HepG2 (cell line): ENCODE measurements around the gene GMPR. TPM values are rescaled to one million over a fixed set of nuclear protein-coding genes. Genes with fewer than 3 reads are reported as not detected.

Experiments
- ATF7 ChIP-seq, 2 experiments: fragments of 450-650 bp in 1 of 2; sonication (generic) in 1 of 2; formaldehyde crosslinking in 1 of 2; IDR thresholded peaks; 2 replicates each; pipeline versions ENCODE4 v1.4.0 to v1.6.1; 2016 to 2020; ENCODE audit warnings: antibody characterized with exemption in 1 of 2, mild to moderate bottlenecking in 1 of 2, missing genetic modification reagents in 1 of 2
- HDAC6 ChIP-seq: fragments of 200-600 bp; sonication (generic); IDR thresholded peaks from 2 replicates; pipeline ENCODE4 v1.7.0; 2017; ENCODE audit warnings: mild to moderate bottlenecking, antibody characterized with exemption, low read length, low read depth
- IRF1 ChIP-seq: sonication (generic); formaldehyde crosslinking; IDR thresholded peaks from 2 replicates; pipeline ENCODE4 v1.4.0; 2020; ENCODE audit warnings: low read depth, mild to moderate bottlenecking, missing genetic modification reagents
- KDM3A ChIP-seq: IDR thresholded peaks from 2 replicates; pipeline ENCODE4 v1.6.1; 2018; ENCODE audit warnings: low read depth, missing compliant biosample characterization
- KMT2A ChIP-seq: sonication (generic); formaldehyde crosslinking; IDR thresholded peaks from 2 replicates; pipeline ENCODE4 v1.4.0; 2020; ENCODE audit warnings: missing genetic modification reagents
- MIER2 ChIP-seq: IDR thresholded peaks from 2 replicates; pipeline ENCODE4 v1.6.1; 2016; ENCODE audit warnings: missing biosample characterization, missing genetic modification reagents
- NCOA2 ChIP-seq: sonication (generic); formaldehyde crosslinking; IDR thresholded peaks from 2 replicates; pipeline ENCODE4 v1.8.0; 2022; ENCODE audit warnings: inconsistent platforms
- NCOA5 ChIP-seq: sonication (generic); formaldehyde crosslinking; IDR thresholded peaks from 2 replicates; pipeline ENCODE4 v1.4.0; 2020; ENCODE audit warnings: missing genetic modification reagents
- NFYB ChIP-seq: sonication (generic); formaldehyde crosslinking; IDR thresholded peaks from 2 replicates; pipeline ENCODE4 v1.4.0; 2020; ENCODE audit warnings: missing genetic modification reagents
- NR2F1 ChIP-seq, 2 experiments: fragments of 450-650 bp in 1 of 2; formaldehyde crosslinking in 1 of 2; IDR thresholded peaks; 2 replicates each; pipeline versions ENCODE4 v1.5.0 to v1.6.1; 2016 to 2020; ENCODE audit warnings: mild to moderate bottlenecking in 1 of 2, missing compliant biosample characterization in 1 of 2, missing genetic modification reagents in 1 of 2, moderate library complexity in 1 of 2
- RFXAP ChIP-seq: sonication (generic); formaldehyde crosslinking; IDR thresholded peaks from 2 replicates; pipeline ENCODE4 v1.4.0; 2020; ENCODE audit warnings: missing genetic modification reagents, borderline replicate concordance
- SALL1 ChIP-seq: sonication (generic); formaldehyde crosslinking; IDR thresholded peaks from 2 replicates; pipeline ENCODE4 v1.8.0; 2022; ENCODE audit warnings: mild to moderate bottlenecking, missing genetic modification reagents
- SMAD3 ChIP-seq: sonication (generic); formaldehyde crosslinking; IDR thresholded peaks from 2 replicates; pipeline ENCODE4 v1.4.0; 2020; ENCODE audit warnings: missing genetic modification reagents
- ZFP36L1 ChIP-seq: sonication (generic); formaldehyde crosslinking; IDR thresholded peaks from 2 replicates; pipeline ENCODE4 v1.8.0; 2022; ENCODE audit warnings: mild to moderate bottlenecking, missing genetic modification reagents, moderate library complexity
- ZFP37 ChIP-seq: sonication (generic); formaldehyde crosslinking; IDR thresholded peaks from 2 replicates; pipeline ENCODE4 v1.4.0; 2020; ENCODE audit warnings: missing genetic modification reagents, borderline replicate concordance
- ZFP41 ChIP-seq: sonication (generic); formaldehyde crosslinking; IDR thresholded peaks from 2 replicates; pipeline ENCODE4 v1.4.0; 2020; ENCODE audit warnings: mild to moderate bottlenecking, missing genetic modification reagents, borderline replicate concordance
- ZMYM3 ChIP-seq: sonication (generic); formaldehyde crosslinking; IDR thresholded peaks from 2 replicates; pipeline ENCODE4 v1.5.1; 2020; ENCODE audit warnings: mild to moderate bottlenecking, missing genetic modification reagents
- ZNF224 ChIP-seq: sonication (generic); formaldehyde crosslinking; IDR thresholded peaks from 2 replicates; pipeline ENCODE4 v1.5.0; 2020; ENCODE audit warnings: mild to moderate bottlenecking, missing genetic modification reagents
- ZNF362 ChIP-seq: sonication (generic); formaldehyde crosslinking; IDR thresholded peaks from 2 replicates; pipeline ENCODE4 v1.4.0; 2020; ENCODE audit warnings: missing genetic modification reagents, mild to moderate bottlenecking, borderline replicate concordance
- ZNF841 ChIP-seq: sonication (generic); formaldehyde crosslinking; IDR thresholded peaks from 2 replicates; pipeline ENCODE4 v1.8.1; 2023; ENCODE audit warnings: missing genetic modification reagents, borderline replicate concordance
- ZSCAN29 ChIP-seq: sonication (generic); formaldehyde crosslinking; conservative IDR thresholded peaks from 2 replicates; pipeline ENCODE4 v1.4.0; 2020; ENCODE audit warnings: mild to moderate bottlenecking, missing genetic modification reagents
- polyA plus RNA-seq, 8 experiments: library from polyadenylated mRNA; depleted of rRNA in 3 of 8; stranded (reverse) in 7 of 8; unstranded in 1 of 8; fragments of >200 nt; fragmentation: Illumina TruSeq in 4 of 8; extraction: Trizol in 4 of 8; gene quantifications; 2 replicates each; pipeline versions ENCODE4 v1.2.1 to v1.2.3, GENCODE V29; 2011 to 2016; ENCODE audit warnings: low read depth in 4 of 8, missing spikeins in 1 of 8, mixed read lengths in 1 of 8; ENCODE audit not compliant: insufficient read depth in 1 of 8
- total RNA-seq, 5 experiments: library from RNA; depleted of rRNA; stranded (reverse); fragments of >200 nt; fragmentation: Illumina TruSeq; extraction: Trizol; gene quantifications; 2 replicates each; pipeline ENCODE4 v1.2.3, GENCODE V29; 2016; ENCODE audit warnings: low read depth in 1 of 5
- TF ChIP-seq, protein P1 (sequence below): sonication (generic); formaldehyde crosslinking; IDR thresholded peaks from 2 replicates; pipeline ENCODE4 v1.5.0; 2020; ENCODE audit warnings: mild to moderate bottlenecking, missing genetic modification reagents
- TF ChIP-seq, protein P2 (sequence below): sonication (generic); formaldehyde crosslinking; IDR thresholded peaks from 2 replicates; pipeline ENCODE4 v1.4.0; 2020; ENCODE audit warnings: mild to moderate bottlenecking, missing genetic modification reagents, borderline replicate concordance

GMPR gene
- total and polyA plus RNA-seq, 2 of the 13 experiments (the other 11 are each of a cell fraction or from before 2014, with no cell fraction given), result not detected

GRCh38 chr6:16324184-16324583 lies 85.8 kb downstream of the GMPR start (continued):
- TF ChIP-seq IRF1 (CRISPR knock-in tag) (no peak), ZNF841 (CRISPR knock-in tag) (no peak), NCOA2 (CRISPR knock-in tag) (0 out of 2 replicates have a peak, but pooled peaks have one; percentile 23), ZSCAN29 (CRISPR knock-in tag) (no peak), ZNF362 (CRISPR knock-in tag) (peak; percentile 43; the same call in 1 of the 2 replicates), ZNF224 (CRISPR knock-in tag) (no peak), SMAD3 (CRISPR knock-in tag) (no peak), ZFP37 (no peak), MIER2 (CRISPR knock-in tag) (no peak), RFXAP (no peak), KMT2A (CRISPR knock-in tag) (no peak), SALL1 (CRISPR knock-in tag) (0 out of 2 replicates have a peak, but pooled peaks have one; percentile 12), KDM3A (CRISPR knock-in tag) (no peak), NFYB (CRISPR knock-in tag) (no peak), ATF7 (IDR thresholded peaks at IDR 0.05) (no peak), ATF7 (CRISPR knock-in tag; IDR thresholded peaks at IDR 0.05) (no peak), ZFP36L1 (CRISPR knock-in tag) (no peak), HDAC6 (no peak), NCOA5 (CRISPR knock-in tag) (no peak), ZMYM3 (0 out of 2 replicates have a peak, but pooled peaks have one; percentile 45), NR2F1 (CRISPR knock-in tag; IDR thresholded peaks at IDR 0.05) (peak; percentile 62 to 69; a peak in 2 of 4 replicates), ZFP41 (CRISPR knock-in tag) (no peak)
- TF ChIP-seq, protein P1, sequence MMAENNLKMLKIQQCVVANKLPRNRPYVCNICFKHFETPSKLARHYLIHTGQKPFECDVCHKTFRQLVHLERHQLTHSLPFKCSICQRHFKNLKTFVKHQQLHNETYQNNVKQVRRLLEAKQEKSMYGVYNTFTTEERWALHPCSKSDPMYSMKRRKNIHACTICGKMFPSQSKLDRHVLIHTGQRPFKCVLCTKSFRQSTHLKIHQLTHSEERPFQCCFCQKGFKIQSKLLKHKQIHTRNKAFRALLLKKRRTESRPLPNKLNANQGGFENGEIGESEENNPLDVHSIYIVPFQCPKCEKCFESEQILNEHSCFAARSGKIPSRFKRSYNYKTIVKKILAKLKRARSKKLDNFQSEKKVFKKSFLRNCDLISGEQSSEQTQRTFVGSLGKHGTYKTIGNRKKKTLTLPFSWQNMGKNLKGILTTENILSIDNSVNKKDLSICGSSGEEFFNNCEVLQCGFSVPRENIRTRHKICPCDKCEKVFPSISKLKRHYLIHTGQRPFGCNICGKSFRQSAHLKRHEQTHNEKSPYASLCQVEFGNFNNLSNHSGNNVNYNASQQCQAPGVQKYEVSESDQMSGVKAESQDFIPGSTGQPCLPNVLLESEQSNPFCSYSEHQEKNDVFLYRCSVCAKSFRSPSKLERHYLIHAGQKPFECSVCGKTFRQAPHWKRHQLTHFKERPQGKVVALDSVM, result peak; percentile 61; the same call in 1 of the 2 replicates
- TF ChIP-seq, protein P2, sequence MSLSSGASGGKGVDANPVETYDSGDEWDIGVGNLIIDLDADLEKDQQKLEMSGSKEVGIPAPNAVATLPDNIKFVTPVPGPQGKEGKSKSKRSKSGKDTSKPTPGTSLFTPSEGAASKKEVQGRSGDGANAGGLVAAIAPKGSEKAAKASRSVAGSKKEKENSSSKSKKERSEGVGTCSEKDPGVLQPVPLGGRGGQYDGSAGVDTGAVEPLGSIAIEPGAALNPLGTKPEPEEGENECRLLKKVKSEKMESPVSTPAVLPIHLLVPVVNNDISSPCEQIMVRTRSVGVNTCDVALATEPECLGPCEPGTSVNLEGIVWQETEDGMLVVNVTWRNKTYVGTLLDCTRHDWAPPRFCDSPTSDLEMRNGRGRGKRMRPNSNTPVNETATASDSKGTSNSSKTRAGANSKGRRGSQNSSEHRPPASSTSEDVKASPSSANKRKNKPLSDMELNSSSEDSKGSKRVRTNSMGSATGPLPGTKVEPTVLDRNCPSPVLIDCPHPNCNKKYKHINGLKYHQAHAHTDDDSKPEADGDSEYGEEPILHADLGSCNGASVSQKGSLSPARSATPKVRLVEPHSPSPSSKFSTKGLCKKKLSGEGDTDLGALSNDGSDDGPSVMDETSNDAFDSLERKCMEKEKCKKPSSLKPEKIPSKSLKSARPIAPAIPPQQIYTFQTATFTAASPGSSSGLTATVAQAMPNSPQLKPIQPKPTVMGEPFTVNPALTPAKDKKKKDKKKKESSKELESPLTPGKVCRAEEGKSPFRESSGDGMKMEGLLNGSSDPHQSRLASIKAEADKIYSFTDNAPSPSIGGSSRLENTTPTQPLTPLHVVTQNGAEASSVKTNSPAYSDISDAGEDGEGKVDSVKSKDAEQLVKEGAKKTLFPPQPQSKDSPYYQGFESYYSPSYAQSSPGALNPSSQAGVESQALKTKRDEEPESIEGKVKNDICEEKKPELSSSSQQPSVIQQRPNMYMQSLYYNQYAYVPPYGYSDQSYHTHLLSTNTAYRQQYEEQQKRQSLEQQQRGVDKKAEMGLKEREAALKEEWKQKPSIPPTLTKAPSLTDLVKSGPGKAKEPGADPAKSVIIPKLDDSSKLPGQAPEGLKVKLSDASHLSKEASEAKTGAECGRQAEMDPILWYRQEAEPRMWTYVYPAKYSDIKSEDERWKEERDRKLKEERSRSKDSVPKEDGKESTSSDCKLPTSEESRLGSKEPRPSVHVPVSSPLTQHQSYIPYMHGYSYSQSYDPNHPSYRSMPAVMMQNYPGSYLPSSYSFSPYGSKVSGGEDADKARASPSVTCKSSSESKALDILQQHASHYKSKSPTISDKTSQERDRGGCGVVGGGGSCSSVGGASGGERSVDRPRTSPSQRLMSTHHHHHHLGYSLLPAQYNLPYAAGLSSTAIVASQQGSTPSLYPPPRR (CRISPR knock-in tag), result no peak
